Nephron progenitor cell (in vitro differentiated cells): Measurements from ENCODE around the gene NRARP.

ENCODE experiments used
- DNase-seq: peaks from one replicate; pipeline ENCODE4 v3.0.0; 2021
- H3K27ac Mint-ChIP-seq: 2 replicates; pipeline ENCODE4 v1.8.0; 2021; ENCODE audit warnings: mild to moderate bottlenecking, moderate library complexity, mixed read lengths
- H3K27me3 Mint-ChIP-seq: 2 replicates; pipeline ENCODE4 v1.8.0; 2021; ENCODE audit warnings: mild to moderate bottlenecking, low read depth, mixed read lengths; ENCODE audit not compliant: poor library complexity
- H3K36me3 Mint-ChIP-seq: 2 replicates; pipeline ENCODE4 v1.8.0; 2021; ENCODE audit warnings: low read depth, mixed read lengths
- H3K4me1 Mint-ChIP-seq: 2 replicates; pipeline ENCODE4 v1.8.0; 2021; ENCODE audit warnings: mixed read lengths
- H3K4me3 Mint-ChIP-seq: 2 replicates; pipeline ENCODE4 v1.8.0; 2021; ENCODE audit warnings: mild to moderate bottlenecking, moderate library complexity, mixed read lengths
- H3K9me3 Mint-ChIP-seq: 2 replicates; pipeline ENCODE4 v1.8.0; 2021; ENCODE audit warnings: mild to moderate bottlenecking, moderate library complexity, mixed read lengths
- CTCF ChIP-seq: fragments of 200-600 bp; sonication (generic); IDR thresholded peaks from 2 replicates; pipeline ENCODE4 v1.5.0; 2021; ENCODE audit warnings: antibody characterized with exemption

Gene NRARP

DNA sequence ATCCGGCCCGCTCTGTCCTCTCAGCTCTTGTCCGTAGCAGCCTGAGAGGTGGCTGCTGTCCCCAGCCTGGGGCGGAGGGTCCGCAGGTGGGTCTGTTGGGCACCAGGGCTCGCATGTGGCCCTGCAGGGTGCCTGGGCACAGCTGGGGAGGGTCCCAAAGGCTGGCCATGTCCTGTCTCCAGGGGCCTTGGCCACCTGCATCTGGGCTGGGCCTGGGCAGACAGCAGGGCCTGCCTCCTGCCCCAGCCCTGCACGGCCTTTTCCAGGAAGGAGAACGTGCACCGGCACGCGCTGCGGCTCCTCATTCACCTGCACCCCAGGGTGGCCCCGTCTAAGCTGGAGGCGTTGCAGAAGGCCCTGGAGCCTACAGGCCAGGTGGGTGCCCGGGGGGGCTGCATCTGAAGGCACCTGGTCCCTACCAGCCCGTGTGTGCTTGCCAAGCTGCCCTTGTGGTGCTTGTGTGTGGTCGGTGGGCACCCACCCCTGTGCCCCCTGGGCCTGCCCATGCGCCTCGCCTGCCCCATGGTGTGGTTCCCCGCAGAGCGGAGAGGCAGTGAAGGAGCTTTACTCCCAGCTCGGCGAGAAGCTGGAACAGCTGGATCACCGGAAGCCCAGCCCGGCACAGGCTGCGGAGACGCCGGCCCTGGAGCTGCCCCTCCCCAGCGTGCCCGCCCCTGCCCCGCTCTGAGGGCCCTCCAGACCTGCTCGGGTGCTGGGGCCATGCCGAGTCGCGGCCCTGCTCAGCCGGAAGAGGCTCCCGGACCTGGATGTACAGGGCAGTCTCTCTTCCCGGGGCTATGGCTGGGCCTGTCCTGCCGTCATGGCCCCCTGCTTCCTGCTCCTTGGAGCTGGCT is 29.6 kb downstream of the NRARP start:
- H3K27ac Mint-ChIP-seq = no peak overlapping the region
- H3K36me3 Mint-ChIP-seq = peaks cover 28% of the 10 kb centered on the region
- no peak for DNase-seq
- H3K4me3 Mint-ChIP-seq = no peak overlapping the region
- TF ChIP-seq CTCF = no peak
- peaks cover 36% of the 10 kb centered on the region for H3K4me1 Mint-ChIP-seq
- no peaks in the 10 kb centered on the region for H3K9me3 Mint-ChIP-seq
- H3K27me3 Mint-ChIP-seq = no peaks in the 10 kb centered on the region

DNA sequence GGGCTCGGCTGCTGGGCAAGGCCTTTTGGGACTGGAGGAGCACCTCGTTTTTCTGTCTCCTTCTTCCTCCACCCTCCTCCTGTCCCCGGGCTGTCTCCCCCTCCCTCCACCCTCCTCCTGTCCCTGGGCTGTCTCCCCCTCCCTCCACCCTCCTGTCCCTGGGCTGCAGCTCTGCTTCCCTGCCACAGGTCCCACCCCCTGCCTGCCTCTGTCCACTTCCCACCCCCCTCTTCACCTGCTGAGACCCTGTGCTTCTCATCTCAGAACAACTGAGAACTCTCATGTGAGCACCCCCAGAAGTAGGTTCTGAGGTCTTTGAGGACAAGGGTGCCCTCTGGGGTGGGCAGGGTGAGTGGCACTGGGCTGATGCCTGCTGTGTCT is 30.4 kb downstream of the NRARP start:
- H3K27ac Mint-ChIP-seq = no peak overlapping the region
- no peak for TF ChIP-seq CTCF
- no peak for DNase-seq
- H3K27me3 Mint-ChIP-seq = no peaks in the 10 kb centered on the region
- peaks cover 28% of the 10 kb centered on the region for H3K4me1 Mint-ChIP-seq
- no peaks in the 10 kb centered on the region for H3K9me3 Mint-ChIP-seq
- no peak overlapping the region for H3K4me3 Mint-ChIP-seq
- peaks cover 28% of the 10 kb centered on the region for H3K36me3 Mint-ChIP-seq

DNA sequence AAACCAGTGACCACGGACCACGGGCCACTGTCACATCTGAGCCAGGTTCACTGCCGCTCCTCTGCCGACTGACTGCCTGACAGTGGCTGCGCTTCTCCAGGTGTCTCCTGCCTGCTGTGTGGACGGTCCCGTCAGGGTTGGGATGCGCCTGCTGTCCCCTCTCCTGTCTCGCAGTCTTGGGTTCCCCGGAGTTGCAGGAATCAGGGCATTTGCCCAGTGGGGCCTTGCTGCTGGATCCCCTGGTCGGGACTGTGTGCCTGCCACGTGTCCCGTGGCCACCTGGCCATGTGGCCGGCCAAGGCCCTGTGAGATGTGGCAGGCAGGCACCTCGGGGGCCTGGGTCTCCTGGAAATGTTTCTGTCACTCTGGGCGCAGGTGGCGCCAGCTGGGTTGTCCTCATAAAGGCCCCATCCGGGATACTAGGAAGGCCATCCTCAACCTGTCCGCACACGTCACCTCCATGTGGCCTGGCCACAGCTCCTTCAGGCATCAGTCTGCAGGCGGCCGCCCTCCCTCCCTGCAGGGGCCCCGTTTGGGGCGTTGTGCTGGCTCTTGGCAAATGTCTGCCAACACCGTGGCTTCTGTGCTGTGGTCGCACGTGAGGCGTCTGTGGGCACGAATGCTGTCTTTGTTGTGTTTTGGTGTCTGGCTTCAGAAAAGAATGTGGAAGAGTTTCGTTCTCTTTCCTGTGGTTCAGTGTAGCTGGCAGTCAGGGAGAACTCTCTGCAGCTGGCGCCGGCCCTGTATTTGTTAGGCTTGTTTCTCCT is 31.0 kb downstream of the NRARP start:
- no peak for TF ChIP-seq CTCF
- no peaks in the 10 kb centered on the region for H3K9me3 Mint-ChIP-seq
- H3K4me1 Mint-ChIP-seq = peaks cover 25% of the 10 kb centered on the region
- no peak overlapping the region for H3K4me3 Mint-ChIP-seq
- no peak overlapping the region for H3K27ac Mint-ChIP-seq
- H3K27me3 Mint-ChIP-seq = no peaks in the 10 kb centered on the region
- H3K36me3 Mint-ChIP-seq = peaks cover 28% of the 10 kb centered on the region
- no peak for DNase-seq

- Mint-ChIP-seq H3K4me1 (peaks cover 8% of the 10 kb centered on the region), H3K27ac (peak overlapping the region; percentile 61), H3K4me3 (no peak overlapping the region), H3K36me3 (peaks cover 28% of the 10 kb centered on the region), H3K9me3 (no peaks in the 10 kb centered on the region), H3K27me3 (no peaks in the 10 kb centered on the region)
- DNase-seq = no peak
- no peak for TF ChIP-seq CTCF
Observed at GRCh38 chr9:137269231-137269772, 32.8 kb downstream of the NRARP start.

DNA sequence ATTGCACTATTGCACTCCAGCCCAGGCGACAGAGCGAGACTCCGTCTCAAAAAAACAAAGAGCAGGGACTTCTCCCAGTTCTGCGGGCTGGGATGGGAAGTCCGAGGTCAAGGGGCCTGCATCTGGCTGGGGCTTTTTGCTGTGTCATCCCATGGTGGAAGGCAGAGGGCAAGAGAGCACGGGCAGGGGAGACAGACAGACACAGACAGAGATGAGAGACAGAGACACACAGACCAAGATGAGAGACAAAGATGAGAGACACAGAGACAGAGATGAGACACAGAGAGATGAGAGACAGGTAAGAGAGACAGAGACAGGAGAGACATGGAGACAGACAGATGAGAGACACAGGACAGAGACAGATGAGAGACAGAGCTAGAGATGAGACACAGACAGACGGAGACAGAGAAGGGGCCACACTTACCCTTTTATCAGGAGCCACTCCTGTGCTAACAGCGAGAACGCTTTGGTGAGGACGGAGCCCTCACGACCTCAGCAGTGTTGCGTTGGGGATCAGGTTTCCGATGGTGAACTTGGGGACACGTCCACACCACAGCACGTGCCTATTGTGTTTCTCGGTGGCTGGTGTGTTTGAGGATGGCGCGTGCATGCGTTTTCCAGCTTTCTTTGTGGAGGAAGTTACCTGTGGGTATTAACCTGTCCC is 33.4 kb downstream of the NRARP start:
- no peaks in the 10 kb centered on the region for H3K27me3 Mint-ChIP-seq
- peak overlapping the region; percentile 85 for H3K27ac Mint-ChIP-seq
- no peaks in the 10 kb centered on the region for H3K9me3 Mint-ChIP-seq
- no peak overlapping the region for H3K4me3 Mint-ChIP-seq
- H3K36me3 Mint-ChIP-seq = peaks cover 26% of the 10 kb centered on the region
- DNase-seq = no peak
- peaks cover 7% of the 10 kb centered on the region for H3K4me1 Mint-ChIP-seq
- TF ChIP-seq CTCF = no peak
